ENCODE measurements around the gene CIZ1. TPM values are rescaled to one million over a fixed set of nuclear protein-coding genes. Genes with fewer than 3 reads are reported as not detected.

The CIZ1 gene
- total and polyA plus RNA-seq, 2 of the 13 experiments (the other 11 are each of a cell fraction or from before 2014, with no cell fraction given), result 30.6 to 50.3 TPM

GRCh38 chr9:128159784-128160602 is 31.4 kb downstream of the CIZ1 start, which contains the start of gene BBLN (continued):
- TF ChIP-seq HOXA5 (CRISPR knock-in tag; IDR thresholded peaks at IDR 0.05) (0 out of 2 replicates have a peak, but pooled peaks have one; percentile 55), TERF1 (CRISPR knock-in tag; IDR thresholded peaks at IDR 0.05) (no peak), ZMYM2 (CRISPR knock-in tag; IDR thresholded peaks at IDR 0.05) (peak; percentile 75), MED8 (CRISPR knock-in tag; IDR thresholded peaks at IDR 0.05; ENCODE audit: insufficient replicate concordance) (peak; percentile 50), ZC3H13 (CRISPR knock-in tag; IDR thresholded peaks at IDR 0.05) (peak; percentile 49; the same call in 1 of the 2 replicates), MXD4 (CRISPR knock-in tag; IDR thresholded peaks at IDR 0.05) (peak; percentile 53; the same call in 1 of the 2 replicates), ZXDC (CRISPR knock-in tag; IDR thresholded peaks at IDR 0.05) (peak; percentile 99), RFXANK (CRISPR knock-in tag; IDR thresholded peaks at IDR 0.05) (no peak), BHLHE40 (IDR thresholded peaks at IDR 0.05; ENCODE audit: low read length) (no peak), SIN3A (IDR thresholded peaks at IDR 0.05; ENCODE audit: borderline replicate concordance, low read depth, low read length) (peak; percentile 53; the same call in 1 of the 2 replicates), REXO4 (CRISPR knock-in tag; IDR thresholded peaks at IDR 0.05; ENCODE audit: borderline replicate concordance) (no peak), KLF11 (CRISPR knock-in tag; IDR thresholded peaks at IDR 0.05) (no peak), RNF2 (conservative IDR thresholded peaks at IDR 0.05; ENCODE audit: low read depth) (no peak), ZNF891 (CRISPR knock-in tag; IDR thresholded peaks at IDR 0.05) (no peak; the same call in 1 of the 2 replicates), ZBTB37 (CRISPR knock-in tag; IDR thresholded peaks at IDR 0.05) (no peak), PCBP2 (optimal IDR thresholded peaks at IDR 0.05; ENCODE audit: low read depth, low read length, poor library complexity, severe bottlenecking) (no peak), ZNF24 (IDR thresholded peaks at IDR 0.05) (no peak), ZNF761 (CRISPR knock-in tag; conservative IDR thresholded peaks at IDR 0.05) (no peak), GABPB1 (CRISPR knock-in tag; IDR thresholded peaks at IDR 0.05) (peak; percentile 87), KLF16 (CRISPR knock-in tag; IDR thresholded peaks at IDR 0.05) (peak in 1 of 2 experiments; percentile 70; a peak in 1 of 4 replicates), ZNF431 (CRISPR knock-in tag; IDR thresholded peaks at IDR 0.05; ENCODE audit: borderline replicate concordance, low read depth) (no peak), ATF3 (CRISPR knock-in tag; IDR thresholded peaks at IDR 0.05) (0 out of 2 replicates have a peak, but pooled peaks have one; percentile 6), ATF6 (CRISPR knock-in tag; conservative IDR thresholded peaks at IDR 0.05) (no peak)

Data from HepG2 (cell line).